22Rv1 (cell line): ENCODE measurements around the gene NDUFA3.
"Not testable (repeated sequence)": the region's sequence is repeated elsewhere in the genome, so short reads cannot be mapped to it uniquely, and the experiment has no call there.

Experiments used
- H3K27ac ChIP-seq: fragments of 450-650 bp; 2 replicates; pipeline ENCODE4 v1.5.1; 2017
- ZFX ChIP-seq: fragments of 450-650 bp; IDR thresholded peaks from 2 replicates; pipeline ENCODE4 v1.6.1; 2017; ENCODE audit warnings: antibody characterized with exemption, borderline replicate concordance
- TF ChIP-seq, protein P1 (sequence below): fragments of 450-650 bp; IDR thresholded peaks from 2 replicates; pipeline ENCODE4 v1.5.1; 2017; ENCODE audit warnings: mild to moderate bottlenecking

The NDUFA3 gene

DNA sequence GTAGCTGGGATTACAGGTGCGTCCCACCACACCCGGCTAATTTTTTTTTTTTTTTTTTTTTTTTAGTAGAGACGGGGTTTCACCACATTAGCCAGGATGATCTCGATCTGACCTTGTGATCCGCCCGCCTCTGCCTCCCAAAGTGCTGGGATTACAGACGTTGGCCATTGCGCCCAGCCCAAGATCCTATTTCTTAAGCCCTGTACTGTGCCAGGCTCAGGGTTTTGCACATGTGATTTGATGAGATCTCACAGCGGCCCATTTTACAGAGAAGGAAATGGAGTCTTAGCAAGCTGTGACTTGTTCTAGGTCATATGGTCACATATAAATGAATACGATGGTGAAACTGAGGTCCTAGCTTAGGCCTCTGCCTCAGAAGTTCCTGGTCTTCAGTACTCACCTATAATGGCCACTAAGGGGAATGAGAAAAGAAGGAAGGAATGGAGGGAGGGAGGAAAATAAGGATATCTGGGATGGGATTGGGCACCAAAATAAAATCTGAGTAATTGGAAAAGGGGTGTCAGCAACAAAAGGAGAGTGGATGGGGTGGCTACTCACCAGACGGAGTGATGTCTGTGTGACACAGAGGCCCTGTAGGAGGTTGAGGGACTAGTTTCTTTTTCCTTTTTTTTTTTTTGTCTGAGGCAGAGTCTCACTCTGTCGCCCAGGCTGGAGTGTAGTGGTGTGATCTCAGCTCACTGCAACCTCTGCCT, 3.3 kb upstream of the NDUFA3 start:
- H3K27ac ChIP-seq: no peak overlapping the region
- no peak for TF ChIP-seq ZFX
- TF ChIP-seq, protein P1, sequence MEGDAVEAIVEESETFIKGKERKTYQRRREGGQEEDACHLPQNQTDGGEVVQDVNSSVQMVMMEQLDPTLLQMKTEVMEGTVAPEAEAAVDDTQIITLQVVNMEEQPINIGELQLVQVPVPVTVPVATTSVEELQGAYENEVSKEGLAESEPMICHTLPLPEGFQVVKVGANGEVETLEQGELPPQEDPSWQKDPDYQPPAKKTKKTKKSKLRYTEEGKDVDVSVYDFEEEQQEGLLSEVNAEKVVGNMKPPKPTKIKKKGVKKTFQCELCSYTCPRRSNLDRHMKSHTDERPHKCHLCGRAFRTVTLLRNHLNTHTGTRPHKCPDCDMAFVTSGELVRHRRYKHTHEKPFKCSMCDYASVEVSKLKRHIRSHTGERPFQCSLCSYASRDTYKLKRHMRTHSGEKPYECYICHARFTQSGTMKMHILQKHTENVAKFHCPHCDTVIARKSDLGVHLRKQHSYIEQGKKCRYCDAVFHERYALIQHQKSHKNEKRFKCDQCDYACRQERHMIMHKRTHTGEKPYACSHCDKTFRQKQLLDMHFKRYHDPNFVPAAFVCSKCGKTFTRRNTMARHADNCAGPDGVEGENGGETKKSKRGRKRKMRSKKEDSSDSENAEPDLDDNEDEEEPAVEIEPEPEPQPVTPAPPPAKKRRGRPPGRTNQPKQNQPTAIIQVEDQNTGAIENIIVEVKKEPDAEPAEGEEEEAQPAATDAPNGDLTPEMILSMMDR: no peak

DNA sequence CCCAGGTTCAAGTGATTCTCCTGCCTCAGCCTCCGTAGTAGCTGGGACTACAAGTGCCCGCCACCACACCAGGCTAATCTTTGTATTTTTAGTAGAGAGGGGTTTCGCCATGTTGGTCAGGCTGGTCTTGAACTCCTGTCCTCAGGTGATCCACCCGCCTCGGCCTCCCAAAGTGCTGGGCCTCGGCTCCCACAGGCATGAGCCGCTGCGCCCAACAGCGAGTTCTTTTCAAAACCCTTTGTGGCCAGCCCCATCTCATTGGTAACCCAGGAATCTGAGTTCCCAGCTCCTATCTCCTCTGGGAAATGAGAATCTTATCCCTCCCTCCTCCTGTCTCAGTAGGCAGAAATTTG, 2.8 kb upstream of the NDUFA3 start:
- not testable (repeated sequence) for H3K27ac ChIP-seq

DNA sequence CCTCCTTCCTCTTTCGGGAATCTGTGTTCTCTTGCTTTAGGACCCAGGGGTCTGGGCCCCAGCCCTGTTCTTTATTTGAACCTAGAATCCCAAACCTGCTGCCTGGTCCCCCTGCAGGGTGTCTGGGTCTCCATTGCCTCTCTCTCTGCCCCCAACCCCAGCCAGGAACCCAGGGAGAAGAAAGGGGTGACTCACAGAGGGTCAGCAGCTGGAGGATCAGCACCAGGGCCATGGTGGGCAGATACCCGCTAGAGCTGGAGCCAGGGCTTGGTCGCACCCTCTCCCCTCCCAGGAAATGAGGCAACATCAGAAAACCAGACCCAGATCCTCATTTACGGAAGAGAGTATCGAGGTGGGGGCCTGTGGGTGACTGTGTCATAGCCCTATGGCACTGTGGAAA, 2.1 kb upstream of the NDUFA3 start, which contains the start of gene OSCAR:
TSS of gene OSCAR (minus strand) at position 243 of the 400 bp plus-strand sequence. CDS start at position 232, 11 bp downstream.
- no peak within 1 kb of the TSS for H3K27ac ChIP-seq
- TF ChIP-seq ZFX: no peak
- TF ChIP-seq, protein P1: no peak

DNA sequence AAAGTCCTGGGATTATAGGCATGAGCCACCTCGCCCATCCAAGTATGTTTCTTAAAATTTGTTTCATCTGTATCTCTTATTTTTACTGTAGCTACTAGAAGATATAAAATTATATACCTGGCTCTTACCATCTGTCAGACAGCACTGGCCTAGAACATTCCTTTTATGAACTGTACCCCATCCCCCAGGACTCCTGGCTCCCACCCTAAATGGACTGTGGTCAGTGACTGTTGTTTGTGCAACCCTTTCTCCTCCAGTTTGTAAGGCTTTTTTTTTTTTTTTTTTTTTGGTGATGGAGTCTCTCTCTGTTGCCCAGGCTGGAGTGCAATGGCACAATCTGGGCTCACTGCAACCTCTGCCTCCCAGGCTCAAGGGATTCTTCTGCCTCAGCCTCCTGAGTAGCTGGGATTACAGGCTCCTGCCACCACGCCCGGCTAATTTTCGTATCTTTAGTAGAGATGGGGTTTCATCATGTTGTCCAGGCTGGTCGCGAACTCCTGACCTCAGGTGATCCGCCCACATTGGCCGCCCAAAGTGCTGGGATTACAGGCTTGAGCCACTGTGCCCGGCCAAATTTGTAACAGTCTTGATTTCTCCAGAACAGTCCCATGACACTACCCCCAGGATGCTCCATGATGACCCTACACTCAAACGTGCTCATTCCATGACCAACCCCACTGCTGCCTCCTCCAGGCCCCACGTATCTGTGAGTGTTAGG, 2.5 kb downstream of the NDUFA3 start:
- no peak for TF ChIP-seq ZFX
- TF ChIP-seq, protein P1: no peak
- no peak overlapping the region for H3K27ac ChIP-seq

DNA sequence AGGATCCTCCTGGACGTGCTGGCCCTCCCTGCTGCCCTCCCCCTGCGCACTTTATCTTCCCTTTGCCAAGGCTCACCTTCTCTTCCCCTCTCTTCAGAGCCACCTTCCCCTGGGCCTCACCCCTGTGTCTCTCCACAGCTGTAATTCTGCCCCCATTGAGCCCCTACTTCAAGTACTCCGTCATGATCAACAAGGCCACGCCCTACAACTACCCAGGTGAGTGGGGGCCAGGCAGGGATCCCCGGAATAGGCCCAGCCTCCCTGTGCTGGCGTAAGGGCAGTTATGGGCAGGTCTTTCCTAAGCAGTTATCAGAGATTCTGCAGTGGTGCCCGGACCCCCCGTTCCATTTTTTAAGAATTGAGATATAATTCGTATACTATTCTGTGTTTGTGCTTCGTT, 3.1 kb downstream of the NDUFA3 start:
- H3K27ac ChIP-seq: no peak overlapping the region
- TF ChIP-seq, protein P1: no peak
- TF ChIP-seq ZFX: no peak

DNA sequence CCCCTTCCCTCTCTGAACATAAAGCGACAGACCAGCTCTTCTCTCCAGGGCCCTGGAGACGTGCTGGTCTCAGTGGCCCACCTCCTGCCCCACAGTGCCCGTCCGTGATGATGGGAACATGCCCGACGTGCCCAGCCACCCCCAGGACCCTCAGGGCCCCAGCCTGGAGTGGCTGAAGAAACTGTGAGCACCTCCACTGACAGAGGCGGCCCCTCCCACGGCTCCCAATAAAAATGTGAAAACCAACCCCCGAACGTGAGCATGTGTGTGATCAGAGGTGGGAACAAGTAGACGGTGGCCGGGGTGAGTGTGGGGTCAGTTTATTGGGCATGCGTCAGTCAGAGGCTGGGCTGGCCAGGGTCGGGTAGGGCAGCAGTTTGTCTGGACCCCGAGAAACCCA, 4.1 kb downstream of the NDUFA3 start:
- TF ChIP-seq, protein P1: no peak
- TF ChIP-seq ZFX: no peak
- no peak overlapping the region for H3K27ac ChIP-seq

DNA sequence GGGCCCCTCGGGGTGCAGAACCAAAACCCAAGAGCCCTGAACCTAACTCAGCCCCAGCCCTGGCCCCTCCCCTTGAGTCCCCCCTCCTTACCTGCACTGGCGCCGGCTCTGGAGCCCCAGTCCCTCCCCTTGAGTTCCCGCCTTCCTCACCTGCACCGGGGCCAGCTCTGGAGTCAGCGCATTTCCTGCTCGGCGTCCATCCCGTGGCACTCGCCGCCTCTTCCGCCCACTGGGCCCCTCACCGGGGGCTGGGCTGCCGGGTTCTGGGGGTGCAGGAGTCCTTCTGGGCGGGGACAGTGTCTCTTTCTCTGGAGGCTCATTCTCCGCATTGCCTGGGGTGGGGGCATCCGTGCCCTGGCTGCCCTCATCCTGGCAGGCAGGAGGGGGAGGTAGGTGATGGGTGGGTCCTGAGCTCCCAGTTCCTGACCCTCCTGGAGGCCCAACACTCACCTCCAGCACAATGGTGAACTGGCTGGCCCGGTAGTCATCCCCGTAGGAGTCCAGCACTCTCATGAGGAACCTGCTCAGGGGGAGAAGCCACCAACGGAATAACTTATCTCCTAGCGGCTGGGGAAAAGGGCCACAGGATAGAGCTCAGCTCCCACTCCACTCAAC, 5.3 kb downstream of the NDUFA3 start:
- H3K27ac ChIP-seq: no peak overlapping the region
- TF ChIP-seq, protein P1: no peak
